ENCODE data around the gene PLCXD1. TPM values are rescaled to one million over a fixed set of nuclear protein-coding genes. Genes with fewer than 3 reads are reported as not detected.
"Not testable (repeated sequence)": the region's sequence is repeated elsewhere in the genome, so short reads cannot be mapped to it uniquely, and the experiment has no call there.

The PLCXD1 gene
- total RNA-seq, 1 experiment from 2014 or later: 8.7 TPM

DNA sequence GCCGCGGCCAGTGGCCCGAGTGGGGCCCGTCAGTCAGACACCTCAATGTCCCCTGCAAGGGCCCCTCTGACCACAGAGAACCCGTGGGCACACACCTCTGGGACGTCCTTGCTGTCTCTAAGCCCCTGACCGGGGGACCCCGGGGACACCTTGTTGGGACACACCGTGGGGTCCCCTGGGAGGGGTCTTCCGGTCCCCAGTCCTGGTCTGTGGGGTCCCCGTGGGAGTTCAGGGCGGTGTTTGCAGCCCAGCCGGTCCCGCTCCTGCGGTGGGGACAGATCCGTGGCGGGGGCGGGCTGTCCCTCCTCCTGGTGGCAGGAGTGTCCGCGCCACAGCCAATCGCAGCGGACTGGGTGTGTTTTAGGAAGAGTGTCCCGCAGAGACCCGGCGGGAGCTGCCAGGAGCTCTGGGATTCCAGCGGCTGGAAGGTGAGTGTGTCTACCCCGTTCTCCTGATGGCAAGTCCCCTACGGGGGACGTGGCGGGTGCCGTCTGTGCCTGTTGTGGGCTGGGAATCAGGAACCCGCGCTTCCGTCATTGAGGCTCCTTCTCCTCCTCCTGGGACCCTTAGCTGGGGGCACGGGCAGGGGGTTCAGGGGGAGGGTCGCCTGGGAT lies 5.1 kb upstream of the PLCXD1 start:
- Histone ChIP-seq H3K36me3 (ENCODE audit: low read depth) (no peaks in the 10 kb centered on the region), H2AFZ (peak overlapping the region; percentile 90), H4K20me1 (ENCODE audit: insufficient read depth) (no peaks in the 10 kb centered on the region), H3K4me3 (peak overlapping the region; percentile 62), H3K79me2 (ENCODE audit: low read depth) (no peaks in the 10 kb centered on the region), H3K9me2 (ENCODE audit: insufficient read depth) (no peaks in the 10 kb centered on the region), H3K4me1 (replicated peaks; ENCODE audit: insufficient read depth) (no peaks in the 10 kb centered on the region; the same call in 1 of the 2 replicates), H3K9me3 (ENCODE audit: insufficient read depth, low read depth) (no peaks in the 10 kb centered on the region), H3K4me2 (peak overlapping the region; percentile 88), H3K27ac (no peak overlapping the region), H3F3A (ENCODE audit: insufficient read depth, low read depth) (no peaks in the 10 kb centered on the region), H3K27me3 (ENCODE audit: insufficient read depth, low read depth) (no peaks in the 10 kb centered on the region)
- TF ChIP-seq, protein P1, sequence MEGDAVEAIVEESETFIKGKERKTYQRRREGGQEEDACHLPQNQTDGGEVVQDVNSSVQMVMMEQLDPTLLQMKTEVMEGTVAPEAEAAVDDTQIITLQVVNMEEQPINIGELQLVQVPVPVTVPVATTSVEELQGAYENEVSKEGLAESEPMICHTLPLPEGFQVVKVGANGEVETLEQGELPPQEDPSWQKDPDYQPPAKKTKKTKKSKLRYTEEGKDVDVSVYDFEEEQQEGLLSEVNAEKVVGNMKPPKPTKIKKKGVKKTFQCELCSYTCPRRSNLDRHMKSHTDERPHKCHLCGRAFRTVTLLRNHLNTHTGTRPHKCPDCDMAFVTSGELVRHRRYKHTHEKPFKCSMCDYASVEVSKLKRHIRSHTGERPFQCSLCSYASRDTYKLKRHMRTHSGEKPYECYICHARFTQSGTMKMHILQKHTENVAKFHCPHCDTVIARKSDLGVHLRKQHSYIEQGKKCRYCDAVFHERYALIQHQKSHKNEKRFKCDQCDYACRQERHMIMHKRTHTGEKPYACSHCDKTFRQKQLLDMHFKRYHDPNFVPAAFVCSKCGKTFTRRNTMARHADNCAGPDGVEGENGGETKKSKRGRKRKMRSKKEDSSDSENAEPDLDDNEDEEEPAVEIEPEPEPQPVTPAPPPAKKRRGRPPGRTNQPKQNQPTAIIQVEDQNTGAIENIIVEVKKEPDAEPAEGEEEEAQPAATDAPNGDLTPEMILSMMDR (conservative IDR thresholded peaks at IDR 0.05): no peak
- no peak for TF ChIP-seq EZH2 (IDR thresholded peaks at IDR 0.05; ENCODE audit: low read depth)
- ChIA-PET CTCF (no interaction called here), POLR2A (ENCODE audit: unreplicated experiment) (no interaction called here)
- DNase-seq: peak; percentile 55 to 63
- BruUV-seq (replicated peaks): no TSS peak
- intact Hi-C loops (cut with micrococcal nuclease; ENCODE audit: unreplicated experiment): no loop called here

DNA sequence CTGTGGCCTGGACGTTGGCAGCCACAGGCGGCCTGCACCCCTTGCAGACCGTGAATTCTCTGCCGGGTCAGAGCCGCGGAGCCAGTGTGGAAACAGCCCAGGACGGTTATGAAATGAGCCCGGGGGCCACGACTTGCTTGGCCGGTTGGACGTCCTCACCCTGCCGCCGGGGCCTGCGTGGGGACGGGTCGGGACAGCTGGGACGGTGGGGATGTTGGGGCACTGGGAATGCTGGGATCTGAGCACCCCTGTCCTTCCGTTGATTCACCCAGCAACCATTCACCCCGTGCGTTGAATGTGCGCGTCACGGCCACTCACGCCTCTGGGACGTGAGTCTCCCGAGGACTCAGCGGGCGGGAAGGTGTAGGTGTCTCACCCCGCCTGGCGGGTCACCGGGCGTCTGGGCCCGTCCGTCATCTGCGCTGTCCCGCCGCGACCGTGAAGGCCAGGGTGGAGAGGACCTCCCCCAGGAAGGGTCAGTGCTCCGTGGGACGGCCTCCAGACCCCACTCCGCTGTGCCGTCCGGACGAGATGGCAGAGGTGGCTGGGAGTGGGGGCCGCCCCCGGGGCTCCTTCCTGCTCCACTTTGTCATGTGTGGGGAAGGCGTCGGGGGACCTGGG lies 4.5 kb upstream of the PLCXD1 start:
- peak overlapping the region; percentile 62 for H3K4me3 ChIP-seq
- CTCF ChIA-PET: no interaction called here
- no peaks in the 10 kb centered on the region for H3K9me3 ChIP-seq (ENCODE audit: insufficient read depth, low read depth)
- H3F3A ChIP-seq (ENCODE audit: insufficient read depth, low read depth): no peaks in the 10 kb centered on the region
- peak overlapping the region; percentile 88 for H3K4me2 ChIP-seq
- H3K9me2 ChIP-seq (ENCODE audit: insufficient read depth): no peaks in the 10 kb centered on the region
- peak; percentile 49 to 52 for DNase-seq
- H3K4me1 ChIP-seq (replicated peaks; ENCODE audit: insufficient read depth): no peaks in the 10 kb centered on the region; the same call in 1 of the 2 replicates
- no peaks in the 10 kb centered on the region for H4K20me1 ChIP-seq (ENCODE audit: insufficient read depth)
- TSS peak; percentile 52 for BruUV-seq (replicated peaks)
- peak overlapping the region; percentile 90 for H2AFZ ChIP-seq
- H3K27me3 ChIP-seq (ENCODE audit: insufficient read depth, low read depth): no peaks in the 10 kb centered on the region
- H3K27ac ChIP-seq: no peak overlapping the region
- POLR2A ChIA-PET (ENCODE audit: unreplicated experiment): no interaction called here
- no peaks in the 10 kb centered on the region for H3K79me2 ChIP-seq (ENCODE audit: low read depth)
- intact Hi-C loops (cut with micrococcal nuclease; ENCODE audit: unreplicated experiment): no loop called here
- TF ChIP-seq EZH2 (IDR thresholded peaks at IDR 0.05; ENCODE audit: low read depth): no peak
- TF ChIP-seq, protein P1 (conservative IDR thresholded peaks at IDR 0.05): no peak
- no peaks in the 10 kb centered on the region for H3K36me3 ChIP-seq (ENCODE audit: low read depth)

DNA sequence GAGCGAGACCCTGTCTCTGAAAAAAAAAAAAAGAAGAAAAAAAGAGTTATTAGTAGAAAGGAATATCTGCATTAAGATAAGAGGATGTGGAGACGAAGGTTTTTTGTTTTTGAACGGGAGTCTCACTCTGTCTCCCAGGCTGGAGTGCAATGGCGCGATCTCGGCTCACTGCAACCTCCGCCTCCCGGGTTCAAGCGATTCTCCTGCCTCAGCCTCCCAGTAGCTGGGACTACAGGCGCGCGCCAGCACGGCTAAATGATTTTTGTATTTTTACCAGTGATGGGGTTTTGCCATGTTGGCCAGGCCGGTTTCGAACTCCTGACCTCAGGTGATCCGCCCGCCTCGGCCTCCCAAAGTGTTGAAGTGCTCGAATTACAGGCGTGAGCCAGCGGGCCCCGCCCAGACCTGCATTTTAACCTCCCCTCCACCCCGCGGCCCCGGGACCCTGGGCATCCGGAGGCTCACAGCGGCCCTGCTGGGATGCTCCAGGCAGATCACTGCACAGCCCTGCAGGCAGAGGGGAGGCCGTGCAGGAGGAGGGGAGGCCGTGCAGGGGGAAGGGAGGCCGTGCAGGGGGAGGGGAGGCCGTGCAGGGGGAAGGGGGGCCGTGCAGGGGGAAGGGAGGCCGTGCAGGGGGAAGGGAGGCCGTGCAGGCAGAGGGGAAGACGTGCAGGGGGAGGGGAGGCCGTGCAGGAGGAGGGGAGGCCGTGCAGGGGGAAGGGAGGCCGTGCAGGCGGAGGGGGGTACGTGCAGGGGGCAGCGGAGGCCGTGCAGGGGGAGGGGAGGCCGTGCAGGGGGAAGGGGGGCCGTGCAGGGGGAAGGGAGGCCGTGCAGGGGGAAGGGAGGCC lies 1.2 kb upstream of the PLCXD1 start:
- not testable (repeated sequence) for H3K4me3 ChIP-seq, H3K27ac ChIP-seq

DNA sequence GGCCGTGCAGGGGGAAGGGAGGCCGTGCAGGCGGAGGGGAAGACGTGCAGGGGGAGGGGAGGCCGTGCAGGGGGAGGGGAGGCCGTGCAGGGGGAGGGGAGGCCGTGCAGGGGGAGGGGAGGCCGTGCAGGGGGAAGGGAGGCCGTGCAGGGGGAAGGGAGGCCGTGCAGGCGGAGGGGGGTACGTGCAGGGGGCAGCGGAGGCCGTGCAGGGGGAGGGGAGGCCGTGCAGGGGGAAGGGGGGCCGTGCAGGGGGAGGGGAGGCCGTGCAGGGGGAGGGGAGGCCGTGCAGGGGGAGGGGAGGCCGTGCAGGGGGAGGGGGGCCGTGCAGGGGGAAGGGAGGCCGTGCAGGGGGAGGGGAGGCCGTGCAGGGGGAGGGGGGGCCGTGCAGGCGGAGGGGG lies 459 bp upstream of the PLCXD1 start:
- H3K4me1 ChIP-seq (replicated peaks; ENCODE audit: insufficient read depth); H2AFZ ChIP-seq; H3F3A ChIP-seq (ENCODE audit: insufficient read depth, low read depth); H3K4me2 ChIP-seq; H3K27me3 ChIP-seq (ENCODE audit: insufficient read depth, low read depth); H3K4me3 ChIP-seq; BruUV-seq (replicated peaks); DNase-seq; H4K20me1 ChIP-seq (ENCODE audit: insufficient read depth); POLR2A ChIA-PET (ENCODE audit: unreplicated experiment); H3K79me2 ChIP-seq (ENCODE audit: low read depth); H3K36me3 ChIP-seq (ENCODE audit: low read depth); CTCF ChIA-PET; intact Hi-C loops (cut with micrococcal nuclease; ENCODE audit: unreplicated experiment); H3K27ac ChIP-seq; H3K9me2 ChIP-seq (ENCODE audit: insufficient read depth); H3K9me3 ChIP-seq (ENCODE audit: insufficient read depth, low read depth): not testable (repeated sequence)

More for the DNA sequence above, 1.2 kb upstream of the PLCXD1 start:
- H2AFZ ChIP-seq; POLR2A ChIA-PET (ENCODE audit: unreplicated experiment); DNase-seq; H3F3A ChIP-seq (ENCODE audit: insufficient read depth, low read depth); CTCF ChIA-PET; H3K9me3 ChIP-seq (ENCODE audit: insufficient read depth, low read depth); H3K4me1 ChIP-seq (replicated peaks; ENCODE audit: insufficient read depth); H3K27me3 ChIP-seq (ENCODE audit: insufficient read depth, low read depth); H3K36me3 ChIP-seq (ENCODE audit: low read depth); H3K4me2 ChIP-seq; intact Hi-C loops (cut with micrococcal nuclease; ENCODE audit: unreplicated experiment); BruUV-seq (replicated peaks); H3K9me2 ChIP-seq (ENCODE audit: insufficient read depth); H3K79me2 ChIP-seq (ENCODE audit: low read depth); H4K20me1 ChIP-seq (ENCODE audit: insufficient read depth): not testable (repeated sequence)

DNA sequence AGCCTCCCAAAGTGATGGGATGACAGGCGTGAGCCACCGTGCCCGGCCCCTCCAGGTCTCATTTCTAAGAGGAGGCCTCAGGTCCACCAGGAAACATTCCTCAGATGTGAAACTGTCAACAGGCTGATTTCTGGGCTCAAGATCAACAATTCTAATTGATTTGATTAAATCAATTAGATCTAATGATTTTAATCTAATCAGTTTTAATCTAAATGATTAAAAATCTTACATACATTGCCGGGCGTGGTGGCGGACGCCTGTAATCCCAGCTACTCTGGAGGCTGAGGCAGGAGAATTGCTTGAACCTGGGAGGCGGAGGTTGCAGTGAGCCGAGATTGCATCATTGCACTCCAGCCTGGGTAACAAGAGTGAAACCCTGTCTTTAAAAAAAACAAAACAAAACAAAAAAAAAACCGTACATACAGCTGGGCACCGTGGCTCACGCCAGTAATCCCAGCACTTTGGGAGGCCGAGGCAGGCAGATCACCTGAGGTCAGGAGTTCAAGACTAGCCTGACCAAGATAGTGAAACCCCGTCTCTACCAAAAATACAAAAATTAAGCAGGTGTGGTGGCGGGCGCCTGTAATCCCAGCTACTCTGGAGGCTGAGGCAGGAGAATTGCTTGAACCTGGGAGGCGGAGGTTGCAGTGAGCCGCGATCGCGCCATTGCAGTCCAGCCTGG lies 960 bp downstream of the PLCXD1 start:
- H3K4me2 ChIP-seq; H2AFZ ChIP-seq; DNase-seq; H3K4me3 ChIP-seq; BruUV-seq (replicated peaks); H3K27me3 ChIP-seq (ENCODE audit: insufficient read depth, low read depth); H3K79me2 ChIP-seq (ENCODE audit: low read depth); H3F3A ChIP-seq (ENCODE audit: insufficient read depth, low read depth); H3K9me2 ChIP-seq (ENCODE audit: insufficient read depth); H3K36me3 ChIP-seq (ENCODE audit: low read depth); H3K4me1 ChIP-seq (replicated peaks; ENCODE audit: insufficient read depth); POLR2A ChIA-PET (ENCODE audit: unreplicated experiment); CTCF ChIA-PET; H3K27ac ChIP-seq; H4K20me1 ChIP-seq (ENCODE audit: insufficient read depth); H3K9me3 ChIP-seq (ENCODE audit: insufficient read depth, low read depth): not testable (repeated sequence)
- intact Hi-C loops (cut with micrococcal nuclease; ENCODE audit: unreplicated experiment): loop anchor here (2.0 kb wide), 1 partner anchor 37 kb away; the partner anchor contains the start of gene GTPBP6
